ENCODE measurements around the gene XAF1. TPM values are rescaled to one million over a fixed set of nuclear protein-coding genes. Genes with fewer than 3 reads are reported as not detected.

The XAF1 gene
- total RNA-seq, 2 donors from 2014 or later: 10.4 to 21.8 TPM

GRCh38 chr17:6796887-6797490 is 41.1 kb downstream of the XAF1 start:
- no peak overlapping the region for H3K4me3 ChIP-seq
- H3K4me1 ChIP-seq (replicated peaks): no peaks in the 10 kb centered on the region
- WGBS: 75% methylated on average over 2 of the region's 2 CpGs
- no peak for TF ChIP-seq POLR2AphosphoS5 (IDR thresholded peaks at IDR 0.05)
- TF ChIP-seq POLR2A (IDR thresholded peaks at IDR 0.05): no peak
- no peak for TF ChIP-seq CTCF (IDR thresholded peaks at IDR 0.05)
- H3K27ac ChIP-seq: no peak overlapping the region
- no peaks in the 10 kb centered on the region for H3K27me3 ChIP-seq (replicated peaks; ENCODE audit: insufficient read depth)
- intact Hi-C loops (cut with DNase I): no loop called here
- no peaks in the 10 kb centered on the region for H3K9me3 ChIP-seq
- H3K36me3 ChIP-seq: no peaks in the 10 kb centered on the region
- no peak for DNase-seq (ENCODE audit: low spot score)

- Histone ChIP-seq H3K9me3 (no peaks in the 10 kb centered on the region), H3K4me1 (replicated peaks) (no peaks in the 10 kb centered on the region), H3K36me3 (no peaks in the 10 kb centered on the region), H3K27me3 (replicated peaks; ENCODE audit: insufficient read depth) (no peaks in the 10 kb centered on the region), H3K4me3 (no peak overlapping the region), H3K27ac (no peak overlapping the region)
- no peak for TF ChIP-seq POLR2A (IDR thresholded peaks at IDR 0.05)
- no peak for TF ChIP-seq POLR2AphosphoS5 (IDR thresholded peaks at IDR 0.05)
- TF ChIP-seq CTCF (IDR thresholded peaks at IDR 0.05): no peak
- intact Hi-C loops (cut with DNase I): no loop called here
- DNase-seq (ENCODE audit: low spot score): no peak
- whole genome bisulfite sequencing: 42% methylated on average over 8 of the region's 8 CpGs
Measured at GRCh38 chr17:6797718-6798351, 42.0 kb downstream of the XAF1 start.

- intact Hi-C loops (cut with DNase I): no loop called here
- 57% methylated on average over 6 of the region's 6 CpGs for WGBS
Measured at GRCh38 chr17:6799738-6800137, 43.9 kb downstream of the XAF1 start.

GRCh38 chr17:6800422-6801027 is 44.7 kb downstream of the XAF1 start:
- 84% methylated on average over 13 of the region's 13 CpGs for WGBS
- Histone ChIP-seq H3K36me3 (no peaks in the 10 kb centered on the region), H3K9me3 (no peaks in the 10 kb centered on the region), H3K27me3 (replicated peaks; ENCODE audit: insufficient read depth) (no peaks in the 10 kb centered on the region), H3K4me3 (no peak overlapping the region), H3K27ac (no peak overlapping the region), H3K4me1 (replicated peaks) (no peaks in the 10 kb centered on the region)
- TF ChIP-seq POLR2A (IDR thresholded peaks at IDR 0.05) (no peak), POLR2AphosphoS5 (IDR thresholded peaks at IDR 0.05) (no peak), CTCF (IDR thresholded peaks at IDR 0.05) (no peak)
- intact Hi-C loops (cut with DNase I): no loop called here
- no peak for DNase-seq (ENCODE audit: low spot score)

More at GRCh38 chr17:6799738-6800137, 43.9 kb downstream of the XAF1 start:
- TF ChIP-seq POLR2A (IDR thresholded peaks at IDR 0.05) (no peak), CTCF (IDR thresholded peaks at IDR 0.05) (no peak), POLR2AphosphoS5 (IDR thresholded peaks at IDR 0.05) (no peak)
- Histone ChIP-seq H3K27me3 (replicated peaks; ENCODE audit: insufficient read depth) (no peaks in the 10 kb centered on the region), H3K4me1 (replicated peaks) (no peaks in the 10 kb centered on the region), H3K9me3 (no peaks in the 10 kb centered on the region), H3K4me3 (no peak overlapping the region), H3K36me3 (no peaks in the 10 kb centered on the region), H3K27ac (no peak overlapping the region)
- no peak for DNase-seq (ENCODE audit: low spot score)

All from prostate gland (tissue), 2 donors.